Measurements from ENCODE around the gene ASXL2.

Gene ASXL2

DNA sequence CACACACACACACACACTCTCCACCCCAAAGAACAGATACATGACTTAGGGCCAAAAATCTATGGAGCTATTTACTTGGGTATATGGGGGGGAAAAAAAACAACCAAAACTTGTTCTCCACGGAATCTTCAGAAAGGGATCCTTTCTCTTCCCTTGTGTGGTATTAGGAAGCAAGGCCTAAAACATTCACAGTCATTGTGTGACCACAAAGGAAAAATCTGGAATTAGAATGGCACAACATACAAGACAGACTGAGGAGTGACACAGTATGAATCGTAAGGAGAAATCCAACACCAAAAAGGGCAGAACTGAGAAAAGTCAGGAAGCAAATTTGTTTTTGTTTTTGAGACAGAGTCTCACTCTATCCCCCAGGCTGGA, 70.3 kb downstream of the ASXL2 start:
- Histone ChIP-seq H2AFZ (ENCODE audit: low read depth, low read length) (no peak overlapping the region), H3K4me3 (ENCODE audit: low read length) (no peak overlapping the region), H3K9ac (ENCODE audit: low read length) (no peak overlapping the region), H3K79me2 (ENCODE audit: low read length) (peaks cover 6% of the 10 kb centered on the region; the same call in 1 of the 2 replicates), H3K4me2 (ENCODE audit: low read length) (no peak overlapping the region), H3K36me3 (replicated peaks; ENCODE audit: low read depth, low read length) (peaks cover 18% of the 10 kb centered on the region), H3K9me3 (ENCODE audit: insufficient read depth, low read length) (no peaks in the 10 kb centered on the region), H3K27me3 (ENCODE audit: low read depth, low read length) (no peaks in the 10 kb centered on the region), H3K27ac (ENCODE audit: low read length) (no peak overlapping the region), H4K20me1 (ENCODE audit: insufficient read depth, low read length) (no peaks in the 10 kb centered on the region), H3K4me1 (ENCODE audit: low read length) (peaks cover 16% of the 10 kb centered on the region)
- no peak for TF ChIP-seq EZH2phosphoT487 (IDR thresholded peaks at IDR 0.05; ENCODE audit: low read depth)
- TF ChIP-seq, protein P1, sequence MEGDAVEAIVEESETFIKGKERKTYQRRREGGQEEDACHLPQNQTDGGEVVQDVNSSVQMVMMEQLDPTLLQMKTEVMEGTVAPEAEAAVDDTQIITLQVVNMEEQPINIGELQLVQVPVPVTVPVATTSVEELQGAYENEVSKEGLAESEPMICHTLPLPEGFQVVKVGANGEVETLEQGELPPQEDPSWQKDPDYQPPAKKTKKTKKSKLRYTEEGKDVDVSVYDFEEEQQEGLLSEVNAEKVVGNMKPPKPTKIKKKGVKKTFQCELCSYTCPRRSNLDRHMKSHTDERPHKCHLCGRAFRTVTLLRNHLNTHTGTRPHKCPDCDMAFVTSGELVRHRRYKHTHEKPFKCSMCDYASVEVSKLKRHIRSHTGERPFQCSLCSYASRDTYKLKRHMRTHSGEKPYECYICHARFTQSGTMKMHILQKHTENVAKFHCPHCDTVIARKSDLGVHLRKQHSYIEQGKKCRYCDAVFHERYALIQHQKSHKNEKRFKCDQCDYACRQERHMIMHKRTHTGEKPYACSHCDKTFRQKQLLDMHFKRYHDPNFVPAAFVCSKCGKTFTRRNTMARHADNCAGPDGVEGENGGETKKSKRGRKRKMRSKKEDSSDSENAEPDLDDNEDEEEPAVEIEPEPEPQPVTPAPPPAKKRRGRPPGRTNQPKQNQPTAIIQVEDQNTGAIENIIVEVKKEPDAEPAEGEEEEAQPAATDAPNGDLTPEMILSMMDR (IDR thresholded peaks at IDR 0.05; ENCODE audit: low read depth, low read length): no peak

DNA sequence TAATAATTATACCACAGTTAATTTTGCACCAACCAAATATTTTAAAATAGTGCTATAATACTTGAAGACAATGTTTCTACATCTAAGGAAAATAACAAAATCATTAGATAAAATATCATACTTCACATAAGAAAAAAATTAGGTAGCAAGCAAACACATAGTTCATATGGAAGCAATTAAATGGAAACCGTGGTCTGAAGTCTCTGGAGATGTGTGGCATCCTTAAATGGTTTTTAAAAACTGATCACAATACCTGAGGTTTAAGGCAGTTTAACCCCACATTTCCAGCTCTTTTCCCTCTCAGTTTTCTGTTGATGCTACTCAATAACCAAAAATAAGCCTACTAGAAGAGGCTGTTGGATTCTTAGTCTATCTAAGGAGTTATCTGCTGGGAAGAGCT, 71.3 kb downstream of the ASXL2 start:
- no peak overlapping the region for H3K4me3 ChIP-seq (ENCODE audit: low read length)
- no peak for TF ChIP-seq EZH2phosphoT487 (IDR thresholded peaks at IDR 0.05; ENCODE audit: low read depth)
- TF ChIP-seq, protein P1 (IDR thresholded peaks at IDR 0.05; ENCODE audit: low read depth, low read length): no peak
- no peak overlapping the region for H2AFZ ChIP-seq (ENCODE audit: low read depth, low read length)
- no peak overlapping the region for H3K9ac ChIP-seq (ENCODE audit: low read length)
- H3K4me1 ChIP-seq (ENCODE audit: low read length): peaks cover 16% of the 10 kb centered on the region
- no peak overlapping the region for H3K4me2 ChIP-seq (ENCODE audit: low read length)
- no peak overlapping the region for H3K27ac ChIP-seq (ENCODE audit: low read length)
- no peaks in the 10 kb centered on the region for H4K20me1 ChIP-seq (ENCODE audit: insufficient read depth, low read length)
- no peaks in the 10 kb centered on the region for H3K9me3 ChIP-seq (ENCODE audit: insufficient read depth, low read length)
- no peaks in the 10 kb centered on the region for H3K27me3 ChIP-seq (ENCODE audit: low read depth, low read length)
- H3K79me2 ChIP-seq (ENCODE audit: low read length): 0 out of 2 replicates have a peak, but pooled peaks cover 4% of the 10 kb centered on the region
- H3K36me3 ChIP-seq (replicated peaks; ENCODE audit: low read depth, low read length): peaks cover 22% of the 10 kb centered on the region

DNA sequence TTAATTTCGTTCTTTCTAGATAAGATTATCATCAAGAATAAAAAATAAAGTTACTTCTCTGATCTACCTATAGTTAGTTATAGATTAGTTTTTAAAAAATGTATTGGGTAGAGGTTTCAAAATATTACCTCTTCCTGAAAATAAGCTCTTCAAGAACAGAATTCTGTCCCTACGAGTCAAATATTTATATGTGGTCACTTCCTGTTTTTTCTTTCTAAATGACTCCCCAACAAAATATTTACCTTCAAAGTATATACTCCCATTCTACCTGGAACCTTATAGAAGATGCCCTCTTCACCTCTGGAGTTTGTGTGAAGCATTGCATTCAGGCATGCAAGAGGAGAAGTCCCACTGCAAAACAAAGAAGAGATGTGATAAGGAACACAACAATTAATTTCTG, 72.3 kb downstream of the ASXL2 start:
- TF ChIP-seq, protein P1 (IDR thresholded peaks at IDR 0.05; ENCODE audit: low read depth, low read length): no peak
- Histone ChIP-seq H2AFZ (ENCODE audit: low read depth, low read length) (no peak overlapping the region), H3K9ac (ENCODE audit: low read length) (no peak overlapping the region), H3K27me3 (ENCODE audit: low read depth, low read length) (no peaks in the 10 kb centered on the region), H3K4me3 (ENCODE audit: low read length) (no peak overlapping the region), H4K20me1 (ENCODE audit: insufficient read depth, low read length) (no peaks in the 10 kb centered on the region), H3K4me2 (ENCODE audit: low read length) (no peak overlapping the region), H3K36me3 (replicated peaks; ENCODE audit: low read depth, low read length) (peaks cover 22% of the 10 kb centered on the region), H3K79me2 (ENCODE audit: low read length) (0 out of 2 replicates have a peak, but pooled peaks cover 4% of the 10 kb centered on the region), H3K9me3 (ENCODE audit: insufficient read depth, low read length) (no peaks in the 10 kb centered on the region), H3K4me1 (ENCODE audit: low read length) (peaks cover 16% of the 10 kb centered on the region), H3K27ac (ENCODE audit: low read length) (no peak overlapping the region)

DNA sequence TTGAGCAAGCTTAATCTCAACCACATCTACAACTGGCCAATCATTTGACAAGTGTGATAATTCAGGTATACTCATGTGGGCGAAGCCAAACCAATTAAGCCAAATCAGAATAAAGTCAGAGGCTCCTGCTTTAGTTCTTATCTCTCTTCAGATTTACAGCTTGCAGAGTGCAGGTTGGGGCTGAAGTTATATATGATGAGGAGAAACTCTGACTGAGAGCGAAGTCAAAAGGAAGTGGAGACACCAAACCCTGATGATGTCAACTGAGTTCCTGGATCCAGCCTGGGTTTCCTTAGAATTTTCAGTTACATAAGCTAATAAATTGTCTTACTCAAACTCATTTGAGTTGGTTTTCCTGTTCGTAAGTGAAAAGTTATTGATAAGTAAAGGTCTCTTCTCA, 73.9 kb downstream of the ASXL2 start:
- H3K27me3 ChIP-seq (ENCODE audit: low read depth, low read length): no peaks in the 10 kb centered on the region
- no peak overlapping the region for H2AFZ ChIP-seq (ENCODE audit: low read depth, low read length)
- peaks cover 22% of the 10 kb centered on the region for H3K36me3 ChIP-seq (replicated peaks; ENCODE audit: low read depth, low read length)
- no peaks in the 10 kb centered on the region for H3K9me3 ChIP-seq (ENCODE audit: insufficient read depth, low read length)
- 0 out of 2 replicates have a peak, but pooled peaks cover 4% of the 10 kb centered on the region for H3K79me2 ChIP-seq (ENCODE audit: low read length)
- TF ChIP-seq, protein P1 (IDR thresholded peaks at IDR 0.05; ENCODE audit: low read depth, low read length): no peak
- TF ChIP-seq EZH2phosphoT487 (IDR thresholded peaks at IDR 0.05; ENCODE audit: low read depth): no peak
- no peaks in the 10 kb centered on the region for H4K20me1 ChIP-seq (ENCODE audit: insufficient read depth, low read length)
- no peak overlapping the region for H3K4me3 ChIP-seq (ENCODE audit: low read length)
- no peak overlapping the region for H3K4me2 ChIP-seq (ENCODE audit: low read length)
- H3K4me1 ChIP-seq (ENCODE audit: low read length): peaks cover 16% of the 10 kb centered on the region
- H3K27ac ChIP-seq (ENCODE audit: low read length): no peak overlapping the region
- H3K9ac ChIP-seq (ENCODE audit: low read length): no peak overlapping the region
